ENCODE measurements around the gene PAX3.

PAX3 gene

GRCh38 chr2:222178450-222178849 lies 120.3 kb downstream of the PAX3 start:
- Mint-ChIP-seq H3K27ac (no peak overlapping the region), H3K36me3 (ENCODE audit: low read depth) (peaks cover 12% of the 10 kb centered on the region), H3K4me3 (no peak overlapping the region), H3K27me3 (ENCODE audit: low read depth, poor library complexity) (no peaks in the 10 kb centered on the region), H3K9me3 (peaks cover 14% of the 10 kb centered on the region), H3K4me1 (peaks cover 50% of the 10 kb centered on the region)
- TF ChIP-seq, protein P1, sequence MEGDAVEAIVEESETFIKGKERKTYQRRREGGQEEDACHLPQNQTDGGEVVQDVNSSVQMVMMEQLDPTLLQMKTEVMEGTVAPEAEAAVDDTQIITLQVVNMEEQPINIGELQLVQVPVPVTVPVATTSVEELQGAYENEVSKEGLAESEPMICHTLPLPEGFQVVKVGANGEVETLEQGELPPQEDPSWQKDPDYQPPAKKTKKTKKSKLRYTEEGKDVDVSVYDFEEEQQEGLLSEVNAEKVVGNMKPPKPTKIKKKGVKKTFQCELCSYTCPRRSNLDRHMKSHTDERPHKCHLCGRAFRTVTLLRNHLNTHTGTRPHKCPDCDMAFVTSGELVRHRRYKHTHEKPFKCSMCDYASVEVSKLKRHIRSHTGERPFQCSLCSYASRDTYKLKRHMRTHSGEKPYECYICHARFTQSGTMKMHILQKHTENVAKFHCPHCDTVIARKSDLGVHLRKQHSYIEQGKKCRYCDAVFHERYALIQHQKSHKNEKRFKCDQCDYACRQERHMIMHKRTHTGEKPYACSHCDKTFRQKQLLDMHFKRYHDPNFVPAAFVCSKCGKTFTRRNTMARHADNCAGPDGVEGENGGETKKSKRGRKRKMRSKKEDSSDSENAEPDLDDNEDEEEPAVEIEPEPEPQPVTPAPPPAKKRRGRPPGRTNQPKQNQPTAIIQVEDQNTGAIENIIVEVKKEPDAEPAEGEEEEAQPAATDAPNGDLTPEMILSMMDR (IDR thresholded peaks at IDR 0.05) = no peak
- DNase-seq = no peak

GRCh38 chr2:222176890-222177289 lies 121.9 kb downstream of the PAX3 start:
- H3K27me3 Mint-ChIP-seq (ENCODE audit: low read depth, poor library complexity) = no peaks in the 10 kb centered on the region
- TF ChIP-seq, protein P1 (IDR thresholded peaks at IDR 0.05) = no peak
- H3K27ac Mint-ChIP-seq = no peak overlapping the region

GRCh38 chr2:222174450-222174849 lies 124.3 kb downstream of the PAX3 start:
- H3K4me1 Mint-ChIP-seq = peaks cover 51% of the 10 kb centered on the region
- H3K4me3 Mint-ChIP-seq = no peak overlapping the region
- DNase-seq = peak; percentile 12
- no peaks in the 10 kb centered on the region for H3K27me3 Mint-ChIP-seq (ENCODE audit: low read depth, poor library complexity)
- TF ChIP-seq, protein P1 (IDR thresholded peaks at IDR 0.05) = no peak
- peak overlapping the region; percentile 71 for H3K27ac Mint-ChIP-seq
- peaks cover 26% of the 10 kb centered on the region for H3K36me3 Mint-ChIP-seq (ENCODE audit: low read depth)
- peaks cover 21% of the 10 kb centered on the region for H3K9me3 Mint-ChIP-seq

More at GRCh38 chr2:222176890-222177289, 121.9 kb downstream of the PAX3 start:
- Mint-ChIP-seq H3K9me3 (peaks cover 6% of the 10 kb centered on the region), H3K4me3 (no peak overlapping the region), H3K4me1 (peaks cover 51% of the 10 kb centered on the region), H3K36me3 (ENCODE audit: low read depth) (peaks cover 9% of the 10 kb centered on the region)
- peak; percentile 12 for DNase-seq

DNA sequence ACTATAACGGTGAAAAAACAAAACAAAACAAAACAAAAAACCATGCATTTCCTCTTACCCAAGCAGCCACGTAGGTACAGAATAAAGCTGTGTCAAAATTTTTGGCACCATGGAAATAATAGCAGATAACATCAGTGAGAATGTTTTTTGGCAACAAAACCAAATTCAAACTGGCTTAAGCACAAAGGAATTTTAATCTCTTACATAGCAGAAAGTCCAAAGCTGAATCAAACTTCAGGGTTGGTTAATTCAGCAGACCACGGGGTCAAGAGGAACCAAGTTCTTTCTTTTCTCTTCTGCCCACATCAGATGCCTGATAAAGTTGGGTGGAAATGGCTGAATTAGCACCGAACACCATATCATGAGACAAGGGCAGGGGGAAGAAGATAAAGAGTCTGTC lies 129.5 kb downstream of the PAX3 start:
- no peak overlapping the region for H3K27ac Mint-ChIP-seq
- H3K27me3 Mint-ChIP-seq (ENCODE audit: low read depth, poor library complexity) = no peaks in the 10 kb centered on the region
- peaks cover 44% of the 10 kb centered on the region for H3K36me3 Mint-ChIP-seq (ENCODE audit: low read depth)

DNA sequence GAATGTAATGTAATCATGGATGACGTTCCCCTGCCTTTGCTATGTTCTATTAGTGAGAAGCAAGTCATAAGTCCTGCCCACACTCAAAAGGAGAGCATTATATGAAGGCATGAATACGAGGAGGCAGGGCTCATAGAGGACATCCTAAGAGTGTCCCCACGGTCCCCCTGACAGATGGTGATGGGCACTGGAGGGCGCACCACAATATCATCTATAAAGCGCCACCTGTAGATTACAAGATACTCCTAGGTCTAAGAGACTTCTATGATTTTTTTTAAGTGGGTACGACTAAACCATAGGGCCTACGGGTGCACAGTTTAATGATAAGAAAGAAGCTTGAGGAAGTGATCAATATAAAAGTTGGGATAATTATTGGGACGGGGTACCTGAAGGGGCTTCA lies 131.0 kb downstream of the PAX3 start:
- no peak for DNase-seq
- Mint-ChIP-seq H3K36me3 (ENCODE audit: low read depth) (peaks cover 56% of the 10 kb centered on the region), H3K27ac (no peak overlapping the region), H3K9me3 (peaks cover 51% of the 10 kb centered on the region), H3K4me3 (no peak overlapping the region), H3K4me1 (peaks cover 5% of the 10 kb centered on the region), H3K27me3 (ENCODE audit: low read depth, poor library complexity) (peaks cover 6% of the 10 kb centered on the region)
- TF ChIP-seq, protein P1 (IDR thresholded peaks at IDR 0.05) = no peak

More for the DNA sequence above, 129.5 kb downstream of the PAX3 start:
- TF ChIP-seq, protein P1 (IDR thresholded peaks at IDR 0.05) = no peak
- H3K4me1 Mint-ChIP-seq = peaks cover 15% of the 10 kb centered on the region
- DNase-seq = no peak
- H3K4me3 Mint-ChIP-seq = no peak overlapping the region
- H3K9me3 Mint-ChIP-seq = peaks cover 35% of the 10 kb centered on the region

DNA sequence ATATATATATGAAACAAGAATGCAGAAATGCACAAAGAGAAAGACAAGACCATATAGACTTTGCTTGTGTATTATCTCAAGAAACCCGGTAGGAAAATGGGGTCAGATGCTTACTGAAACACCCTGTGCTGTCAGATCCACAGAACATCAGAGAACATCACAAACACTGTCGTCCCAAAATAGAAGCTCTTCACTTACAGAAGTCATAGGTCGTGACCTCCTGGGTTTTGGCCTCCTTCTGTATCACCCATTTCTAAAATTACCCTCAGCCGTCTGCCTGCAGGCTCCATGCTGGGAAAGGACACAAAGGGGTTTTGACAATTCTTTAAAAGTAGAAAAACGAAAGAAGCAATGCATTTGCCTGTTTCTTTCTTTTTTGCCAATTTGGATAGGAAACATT lies 137.9 kb downstream of the PAX3 start:
- H3K27ac Mint-ChIP-seq = no peak overlapping the region
- H3K36me3 Mint-ChIP-seq (ENCODE audit: low read depth) = peaks cover 36% of the 10 kb centered on the region
- H3K4me3 Mint-ChIP-seq = no peak overlapping the region
- DNase-seq = no peak
- H3K27me3 Mint-ChIP-seq (ENCODE audit: low read depth, poor library complexity) = peaks cover 6% of the 10 kb centered on the region
- TF ChIP-seq, protein P1 (IDR thresholded peaks at IDR 0.05) = no peak
- H3K4me1 Mint-ChIP-seq = peaks cover 41% of the 10 kb centered on the region
- peaks cover 38% of the 10 kb centered on the region for H3K9me3 Mint-ChIP-seq

All from nephron progenitor cell (in vitro differentiated cells).